Thoracic aorta (tissue), 2 donors: ENCODE data around the gene S100A7. TPM values are rescaled to one million over a fixed set of nuclear protein-coding genes. Genes with fewer than 3 reads are reported as not detected.

ENCODE experiments used
- ATAC-seq: fragments of 150-250 bp; one replicate; pipeline ENCODE4 v1.8.0; 2017; ENCODE audit warnings: low read depth; ENCODE audit not compliant: insufficient number of reproducible peaks, low FRiP score
- DNase-seq: peaks from one replicate; pipeline ENCODE4 v3.0.0-alpha.2; 2020; ENCODE audit warnings: low spot score
- H3K27ac ChIP-seq, 2 donors: fragments of 200-600 bp; sonication (generic); 1 replicate in 1 of 2; 2 replicates in 1 of 2; pipeline ENCODE4 v1.5.1; 2016; ENCODE audit warnings: mild to moderate bottlenecking in 2 of 2, moderate library complexity in 2 of 2
- H3K27me3 ChIP-seq: fragments of 200-600 bp; sonication (generic); replicated peaks from 2 replicates; pipeline ENCODE4 v1.6.0; 2016; ENCODE audit warnings: mild to moderate bottlenecking; ENCODE audit not compliant: insufficient read depth
- H3K36me3 ChIP-seq: fragments of 200-600 bp; sonication (generic); one replicate; pipeline ENCODE4 v1.5.1; 2016
- H3K4me1 ChIP-seq, 2 donors: fragments of 200-600 bp; sonication (generic); 1 replicate in 1 of 2; 2 replicates in 1 of 2; pipeline versions ENCODE4 v1.5.1 to v1.6.0; 2016; ENCODE audit warnings: low read depth in 2 of 2, mild to moderate bottlenecking in 1 of 2; ENCODE audit not compliant: control insufficient read depth in 1 of 2
- H3K4me3 ChIP-seq: fragments of 200-600 bp; sonication (generic); 2 replicates; pipeline ENCODE4 v1.5.1; 2016; ENCODE audit warnings: mild to moderate bottlenecking
- H3K9me3 ChIP-seq: fragments of 200-600 bp; sonication (generic); 2 replicates; pipeline ENCODE4 v1.5.1; 2016
- CTCF ChIP-seq: fragments of 200-600 bp; sonication (generic); IDR thresholded peaks from one replicate; pipeline ENCODE4 v1.5.1; 2019; ENCODE audit warnings: antibody characterized with exemption
- total RNA-seq, 2 donors: library from RNA; depleted of rRNA; stranded (reverse); fragments of >200 nt; gene quantifications; one replicate each; pipeline versions ENCODE4 v1.1.0 to v1.2.3, GENCODE V29; 2016

S100A7 gene
- total RNA-seq, 2 donors from 2014 or later, result not detected

- TF ChIP-seq CTCF, result no peak
- Histone ChIP-seq H3K4me1 (no peaks in the 10 kb centered on the region), H3K27me3 (no peaks in the 10 kb centered on the region), H3K9me3 (no peaks in the 10 kb centered on the region), H3K27ac (no peak overlapping the region), H3K36me3 (no peaks in the 10 kb centered on the region), H3K4me3 (no peak overlapping the region)
- ATAC-seq (no peak), DNase-seq (no peak)
Observed at GRCh38 chr1:153444078-153444477, 16.4 kb downstream of the S100A7 start.

GRCh38 chr1:153443486-153443885, 17.0 kb downstream of the S100A7 start:
- H3K27ac ChIP-seq, result no peak overlapping the region
- ATAC-seq (no peak), DNase-seq (no peak)
- no peak overlapping the region for H3K4me3 ChIP-seq
- no peaks in the 10 kb centered on the region for H3K9me3 ChIP-seq
- no peaks in the 10 kb centered on the region for H3K36me3 ChIP-seq
- H3K4me1 ChIP-seq, result no peaks in the 10 kb centered on the region
- no peaks in the 10 kb centered on the region for H3K27me3 ChIP-seq
- no peak for TF ChIP-seq CTCF

GRCh38 chr1:153441238-153441755, 19.2 kb downstream of the S100A7 start:
- Histone ChIP-seq H3K36me3 (no peaks in the 10 kb centered on the region), H3K9me3 (no peaks in the 10 kb centered on the region), H3K4me3 (no peak overlapping the region), H3K4me1 (no peaks in the 10 kb centered on the region), H3K27me3 (no peaks in the 10 kb centered on the region), H3K27ac (no peak overlapping the region)
- no peak for TF ChIP-seq CTCF
- DNase-seq (no peak), ATAC-seq (no peak)

- H3K4me1 ChIP-seq, result no peaks in the 10 kb centered on the region
- H3K27ac ChIP-seq, result no peak overlapping the region
- TF ChIP-seq CTCF, result no peak
- H3K4me3 ChIP-seq, result no peak overlapping the region
- DNase-seq, result no peak
- no peaks in the 10 kb centered on the region for H3K27me3 ChIP-seq
- H3K36me3 ChIP-seq, result no peaks in the 10 kb centered on the region
- no peak for ATAC-seq
- no peaks in the 10 kb centered on the region for H3K9me3 ChIP-seq
Observed at GRCh38 chr1:153439273-153439672, 21.2 kb downstream of the S100A7 start.

- Histone ChIP-seq H3K4me1 (no peaks in the 10 kb centered on the region), H3K4me3 (no peak overlapping the region), H3K27me3 (no peaks in the 10 kb centered on the region), H3K9me3 (no peaks in the 10 kb centered on the region), H3K27ac (no peak overlapping the region), H3K36me3 (no peaks in the 10 kb centered on the region)
- ATAC-seq (no peak), DNase-seq (no peak)
- no peak for TF ChIP-seq CTCF
Observed at GRCh38 chr1:153438599-153438998, 21.9 kb downstream of the S100A7 start.
